Esophagus (tissue), 2 donors: ENCODE results near the gene SYNPO. TPM values are rescaled to one million over a fixed set of nuclear protein-coding genes. Genes with fewer than 3 reads are reported as not detected.

Experiments
- H3K27ac ChIP-seq, 2 donors: one replicate each; pipeline ENCODE4 v1.5.1; 2013; ENCODE audit warnings: low read depth in 2 of 2, mild to moderate bottlenecking in 2 of 2, inconsistent platforms in 1 of 2, low read length in 1 of 2, moderate library complexity in 1 of 2
- H3K27me3 ChIP-seq, 2 donors: one replicate each; pipeline ENCODE4 v1.6.1; 2013; ENCODE audit warnings: low read length in 2 of 2, control low read depth in 1 of 2, mild to moderate bottlenecking in 1 of 2; ENCODE audit not compliant: insufficient read depth in 2 of 2, control insufficient read depth in 1 of 2
- H3K36me3 ChIP-seq, 2 donors: one replicate each; pipeline ENCODE4 v1.6.1; 2013; ENCODE audit warnings: low read length in 1 of 2; ENCODE audit not compliant: control insufficient read depth in 2 of 2, insufficient read depth in 2 of 2
- H3K4me1 ChIP-seq, 2 donors: one replicate each; pipeline ENCODE4 v1.6.1; 2013; ENCODE audit warnings: low read length in 1 of 2; ENCODE audit not compliant: control insufficient read depth in 2 of 2, insufficient read depth in 2 of 2
- H3K4me3 ChIP-seq, 2 donors: one replicate each; pipeline ENCODE4 v1.5.1; 2013; ENCODE audit warnings: low read length in 2 of 2, mild to moderate bottlenecking in 2 of 2, low read depth in 1 of 2, moderate library complexity in 1 of 2
- H3K9me3 ChIP-seq, 2 donors: one replicate each; pipeline ENCODE4 v1.6.1; 2013; ENCODE audit warnings: mild to moderate bottlenecking in 2 of 2, low read depth in 1 of 2, low read length in 1 of 2, moderate library complexity in 1 of 2; ENCODE audit not compliant: control insufficient read depth in 2 of 2, insufficient read depth in 1 of 2
- WGBS, 2 donors: extraction: QIAGEN DNeasy Blood & Tissue Kit; methylation state at CpG; one replicate each; pipeline ENCODE4 v1.1.7; 2013; 5-methylcytosine and 5-hydroxymethylcytosine counted together
- polyA plus RNA-seq, 2 donors: library from polyadenylated mRNA; stranded (reverse); fragments of 200-250 nt; gene quantifications; one replicate each; pipeline ENCODE4 v1.2.3, GENCODE V29; 2013
- donor health status: healthy with polysubstance abuse.
- donor health status: Bipolar disorder and iron deficiency.

The SYNPO gene
- polyA plus RNA-seq, 2 donors: 4.3 to 5.0 TPM

- Histone ChIP-seq H3K36me3 (no peaks in the 10 kb centered on the region), H3K27ac (no peak overlapping the region), H3K27me3 (no peaks in the 10 kb centered on the region), H3K4me1 (peaks cover 14 to 21% of the 10 kb centered on the region in 2 donors), H3K9me3 (no peaks in the 10 kb centered on the region), H3K4me3 (no peak overlapping the region)
- WGBS, 2 donors: 59 to 61% methylated on average over 2 of the region's 2 CpGs
Measured at GRCh38 chr5:150622157-150622556, 18.3 kb upstream of the SYNPO start.

- H3K27me3 ChIP-seq: no peaks in the 10 kb centered on the region
- peak overlapping the region in 1 of 2 donors; percentile 20 for H3K27ac ChIP-seq
- H3K36me3 ChIP-seq: no peaks in the 10 kb centered on the region
- no peaks in the 10 kb centered on the region for H3K9me3 ChIP-seq
- H3K4me3 ChIP-seq: no peak overlapping the region
- WGBS, 2 donors: 48 to 50% methylated on average over 7 of the region's 7 CpGs
- peaks cover 11 to 19% of the 10 kb centered on the region in 2 donors for H3K4me1 ChIP-seq
Measured at GRCh38 chr5:150623152-150623877, 17.1 kb upstream of the SYNPO start.

- Histone ChIP-seq H3K27ac (peak overlapping the region; percentile 20 to 82), H3K36me3 (no peaks in the 10 kb centered on the region), H3K27me3 (no peaks in the 10 kb centered on the region), H3K4me1 (peaks cover 11 to 18% of the 10 kb centered on the region in 2 donors), H3K4me3 (no peak overlapping the region), H3K9me3 (no peaks in the 10 kb centered on the region)
- WGBS, 2 donors: 66 to 70% methylated on average over 5 of the region's 5 CpGs
Measured at GRCh38 chr5:150623878-150624216, 16.6 kb upstream of the SYNPO start.

GRCh38 chr5:150624334-150625163, 15.9 kb upstream of the SYNPO start:
- peak overlapping the region; percentile 70 to 82 for H3K27ac ChIP-seq
- H3K27me3 ChIP-seq: no peaks in the 10 kb centered on the region
- H3K36me3 ChIP-seq: no peaks in the 10 kb centered on the region
- H3K4me3 ChIP-seq: peak overlapping the region; percentile 59 to 66
- WGBS, 2 donors: 4 to 7% methylated on average over 30 to 74 of the region's 74 CpGs
- H3K9me3 ChIP-seq: no peaks in the 10 kb centered on the region
- H3K4me1 ChIP-seq: peaks cover 6 to 24% of the 10 kb centered on the region in 2 donors

- H3K27ac ChIP-seq: peak overlapping the region; percentile 70 to 82
- no peaks in the 10 kb centered on the region for H3K36me3 ChIP-seq
- WGBS, 2 donors: 13 to 23% methylated on average over 17 to 19 of the region's 19 CpGs
- peak overlapping the region; percentile 59 to 66 for H3K4me3 ChIP-seq
- H3K9me3 ChIP-seq: no peaks in the 10 kb centered on the region
- peaks cover 5 to 24% of the 10 kb centered on the region in 2 donors for H3K4me1 ChIP-seq
- no peaks in the 10 kb centered on the region for H3K27me3 ChIP-seq
Measured at GRCh38 chr5:150625164-150625535, 15.3 kb upstream of the SYNPO start.

- H3K27me3 ChIP-seq: no peaks in the 10 kb centered on the region
- 64 to 68% methylated on average over 10 of the region's 10 CpGs for WGBS, 2 donors
- H3K36me3 ChIP-seq: no peaks in the 10 kb centered on the region
- peaks cover 8 to 24% of the 10 kb centered on the region in 2 donors for H3K4me1 ChIP-seq
- peak overlapping the region; percentile 70 to 82 for H3K27ac ChIP-seq
- H3K4me3 ChIP-seq: peak overlapping the region; percentile 59 to 66
- no peaks in the 10 kb centered on the region for H3K9me3 ChIP-seq
Measured at GRCh38 chr5:150625831-150626746, 14.4 kb upstream of the SYNPO start.

GRCh38 chr5:150626853-150627276, 13.6 kb upstream of the SYNPO start:
- 35 to 36% methylated on average over 5 of the region's 5 CpGs for WGBS, 2 donors
- H3K9me3 ChIP-seq: no peaks in the 10 kb centered on the region
- no peaks in the 10 kb centered on the region for H3K36me3 ChIP-seq
- no peak overlapping the region for H3K4me3 ChIP-seq
- H3K4me1 ChIP-seq: peaks cover 8 to 24% of the 10 kb centered on the region in 2 donors
- H3K27ac ChIP-seq: peak overlapping the region; percentile 70 to 82
- no peaks in the 10 kb centered on the region for H3K27me3 ChIP-seq

GRCh38 chr5:150627731-150628545, 12.5 kb upstream of the SYNPO start:
- Histone ChIP-seq H3K9me3 (no peaks in the 10 kb centered on the region), H3K4me3 (no peak overlapping the region), H3K27ac (peak overlapping the region in 1 of 2 donors; percentile 53), H3K27me3 (no peaks in the 10 kb centered on the region), H3K4me1 (peaks cover 8 to 24% of the 10 kb centered on the region in 2 donors), H3K36me3 (no peaks in the 10 kb centered on the region)
- 62 to 63% methylated on average over 5 of the region's 5 CpGs for WGBS, 2 donors
